Activated T-cell treated with anti-CD3 and anti-CD28 coated beads for 48 hours (primary cell): ENCODE measurements around the gene RELN.

Experiments
- DNase-seq: peaks from one replicate; pipeline ENCODE4 v3.0.0-alpha.2; 2020; ENCODE audit warnings: low read depth

The RELN gene

GRCh38 chr7:103474956-103475355 is 514.5 kb downstream of the RELN start:
- DNase-seq = no peak

- DNase-seq = no peak
These were observed 520.1 kb downstream of the RELN start for GRCh38 chr7:103469095-103469948.

- no peak for DNase-seq
These were observed 522.6 kb downstream of the RELN start for GRCh38 chr7:103466814-103467213.

GRCh38 chr7:103462358-103462757 is 527.1 kb downstream of the RELN start:
- no peak for DNase-seq

DNA sequence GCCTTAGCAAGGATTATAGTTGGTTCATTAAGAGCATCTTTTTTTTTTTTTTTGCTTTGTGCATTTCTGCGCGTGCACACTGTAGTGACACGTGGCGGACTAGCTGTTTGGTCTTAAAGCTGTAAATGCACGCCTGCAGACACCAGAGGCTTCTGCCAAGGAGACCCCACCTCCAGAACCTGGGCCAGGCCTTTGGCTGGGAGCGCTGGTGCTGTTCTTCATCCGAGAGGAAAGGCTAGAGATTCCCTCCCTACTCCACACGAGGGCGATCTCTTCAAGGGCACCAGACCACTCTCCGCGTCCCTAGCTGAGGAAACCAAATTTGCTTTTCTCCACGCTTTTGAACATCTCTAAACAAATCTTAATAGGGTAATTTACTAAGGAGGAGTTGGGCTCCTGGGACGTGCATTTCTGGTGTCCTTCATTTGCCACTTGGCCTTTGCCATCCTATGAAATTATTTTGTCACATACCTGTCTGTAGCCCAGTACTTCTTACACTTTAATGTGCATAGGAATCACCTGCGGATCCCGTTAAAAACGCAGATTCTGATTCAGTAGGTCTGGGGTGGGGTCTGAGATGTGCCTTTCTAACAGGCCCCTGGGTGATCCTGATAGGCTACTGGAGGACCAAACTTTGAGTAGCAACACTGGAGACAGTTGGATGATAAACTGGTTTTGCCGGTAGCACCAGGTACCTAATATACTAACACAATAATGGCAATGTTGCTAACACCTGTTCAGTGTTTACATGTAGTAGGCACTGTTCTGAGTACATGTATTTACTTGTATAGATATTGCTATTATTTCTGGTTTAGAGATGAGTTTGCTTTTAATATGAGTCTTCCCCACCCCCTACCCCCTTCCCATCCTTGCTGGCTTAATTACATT is 542.1 kb downstream of the RELN start:
- DNase-seq = peak; percentile 35

DNA sequence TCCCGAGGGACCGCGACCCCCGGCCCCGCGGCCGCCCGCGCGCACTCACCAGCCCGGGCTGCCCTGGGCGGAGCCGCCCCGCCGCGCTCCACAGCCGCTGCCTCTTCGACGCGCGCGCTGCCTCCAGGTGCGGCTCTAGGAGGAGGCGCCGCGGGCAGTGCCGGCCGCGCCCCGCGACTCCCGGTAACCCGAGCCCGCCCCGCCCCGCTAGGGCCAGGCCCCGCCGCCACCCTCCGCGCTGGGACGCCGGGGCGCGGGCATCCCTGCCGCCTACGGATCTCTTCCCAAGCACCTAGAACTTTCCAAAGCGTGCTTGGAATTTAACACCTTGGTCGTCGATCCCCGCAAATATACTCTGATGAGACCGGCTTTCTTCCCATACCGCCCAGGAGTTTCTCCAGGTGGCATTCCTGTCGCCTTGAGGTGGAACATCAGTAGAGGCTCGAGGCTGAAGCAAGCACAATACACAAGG is 543.4 kb downstream of the RELN start, which contains the start of gene SLC26A5:
TSS of gene SLC26A5 (minus strand) at position 159 of the 472 bp plus-strand sequence. CDS start 24,693 bp downstream, outside the sequence.
- peak; percentile 25 for DNase-seq

GRCh38 chr7:103445228-103446048 is 544.0 kb downstream of the RELN start:
- no peak for DNase-seq

GRCh38 chr7:103439661-103440060 is 549.8 kb downstream of the RELN start:
- no peak for DNase-seq

DNA sequence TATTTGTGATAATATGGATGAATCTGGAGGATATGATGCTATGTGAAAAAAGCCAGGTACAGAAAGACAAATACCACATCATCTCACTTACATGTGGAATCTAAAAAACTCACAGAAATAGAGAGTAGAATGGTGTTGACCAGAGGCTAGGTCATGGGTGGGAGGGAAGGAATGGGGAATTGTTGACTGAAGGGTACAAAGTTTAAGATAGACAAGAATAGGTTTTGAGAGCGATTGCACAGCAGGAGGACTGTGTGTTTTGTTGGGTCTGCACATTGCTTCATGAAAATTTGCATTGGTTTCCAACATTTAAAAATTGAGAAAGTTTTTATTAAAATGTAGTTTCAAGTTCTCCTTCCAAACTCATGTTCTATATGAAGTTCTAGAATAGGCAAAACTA is 551.8 kb downstream of the RELN start:
- no peak for DNase-seq

DNA sequence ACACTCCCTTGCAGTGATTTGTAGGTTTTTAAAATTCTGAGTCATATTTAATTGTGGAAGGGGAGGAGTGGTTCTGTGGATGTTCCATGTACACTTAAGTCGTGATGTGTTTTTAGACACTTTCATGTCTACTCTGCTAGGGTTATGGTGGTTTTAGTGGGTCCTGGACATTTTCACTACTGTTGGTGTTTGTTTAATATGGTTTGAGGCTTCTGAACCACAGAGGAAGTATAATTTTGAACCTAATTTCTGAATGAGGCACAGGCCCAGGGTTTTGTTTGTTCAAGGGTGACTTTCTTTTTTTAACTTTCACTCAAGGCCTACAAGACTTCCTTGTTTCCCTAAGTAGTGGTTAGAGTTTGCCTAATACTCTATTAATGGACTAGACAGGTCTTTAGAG is 556.7 kb downstream of the RELN start:
- no peak for DNase-seq

DNA sequence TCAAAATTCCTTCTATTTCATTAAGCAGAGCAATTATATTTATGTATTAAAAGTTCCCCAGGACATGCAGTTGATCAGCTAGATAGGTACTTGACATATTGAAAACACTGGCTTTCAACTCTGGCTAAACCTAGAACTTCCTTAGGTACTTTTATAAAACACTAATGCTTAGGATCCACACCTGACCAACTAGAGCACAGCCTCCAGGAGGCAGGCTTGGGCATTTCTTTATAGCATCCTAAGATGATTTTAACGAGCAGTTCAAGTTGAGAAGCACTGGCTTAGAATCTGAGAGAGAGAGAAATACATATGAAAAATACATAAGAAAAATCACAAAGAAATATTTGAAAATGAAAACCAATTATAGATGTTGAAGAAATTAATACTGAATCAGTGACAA is 564.3 kb downstream of the RELN start:
- DNase-seq = no peak

- DNase-seq = no peak
These were observed 565.8 kb downstream of the RELN start for GRCh38 chr7:103423467-103424179.
